Stimulated activated CD8-positive, alpha-beta memory T cell treated with anti-CD3 and anti-CD28 coated beads, Interleukin-7, amount 100 ng/mL, for 4 hours (primary cell): ENCODE data around the gene CFAP74.

Experiments
- DNase-seq, 2 donors: peaks; one replicate each; pipeline ENCODE4 v3.0.0-alpha.2; 2020; ENCODE audit warnings: low read depth in 2 of 2

CFAP74 gene

GRCh38 chr1:1874901-1875300 lies 128.7 kb downstream of the CFAP74 start:
- no peak for DNase-seq

GRCh38 chr1:1873186-1873585 lies 130.4 kb downstream of the CFAP74 start:
- no peak for DNase-seq

DNA sequence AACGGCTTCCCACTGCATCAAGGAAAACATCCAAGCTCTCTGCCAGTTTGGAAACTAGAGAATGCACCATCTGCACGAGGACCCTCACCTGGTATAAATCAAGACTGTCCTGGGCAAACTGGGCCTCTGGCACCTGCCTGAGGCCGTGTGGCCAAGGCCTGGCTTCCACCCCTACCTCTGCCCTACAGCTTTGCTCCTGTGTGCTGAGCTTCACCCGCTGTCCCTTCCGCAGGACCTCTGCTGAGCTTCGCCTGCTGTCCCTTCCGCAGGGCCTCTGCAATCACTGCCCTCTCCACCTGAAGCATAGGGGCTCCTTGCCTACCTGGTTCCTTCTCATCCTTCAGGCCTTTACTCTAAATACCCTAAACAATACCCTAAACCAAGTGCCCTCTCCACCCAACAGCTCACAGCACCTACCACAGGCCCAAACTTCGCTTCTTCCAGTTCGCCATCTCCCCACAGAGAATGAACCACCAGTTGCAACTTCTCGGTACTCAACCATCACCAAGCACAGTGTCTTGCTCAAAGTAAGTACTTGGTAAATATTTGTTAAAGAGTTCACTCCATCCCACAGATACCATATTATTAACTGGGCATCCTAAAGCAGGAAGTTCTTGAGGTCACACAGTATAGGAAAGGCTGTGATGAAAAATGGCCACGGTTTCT lies 131.1 kb downstream of the CFAP74 start:
- no peak for DNase-seq
